PC-9 (cell line): ENCODE results near the gene GCNA.

Source experiments
- CTCF ChIP-seq: fragments of 200-600 bp; sonication (generic); conservative IDR thresholded peaks from 2 replicates; pipeline ENCODE4 v1.6.1; 2017; ENCODE audit warnings: mixed run types, antibody characterized with exemption, mild to moderate bottlenecking, moderate library complexity
- EZH2 ChIP-seq: fragments of 200-600 bp; sonication (generic); IDR thresholded peaks from 2 replicates; pipeline ENCODE4 v1.8.0; 2017; ENCODE audit warnings: antibody characterized with exemption, low read depth

DNA sequence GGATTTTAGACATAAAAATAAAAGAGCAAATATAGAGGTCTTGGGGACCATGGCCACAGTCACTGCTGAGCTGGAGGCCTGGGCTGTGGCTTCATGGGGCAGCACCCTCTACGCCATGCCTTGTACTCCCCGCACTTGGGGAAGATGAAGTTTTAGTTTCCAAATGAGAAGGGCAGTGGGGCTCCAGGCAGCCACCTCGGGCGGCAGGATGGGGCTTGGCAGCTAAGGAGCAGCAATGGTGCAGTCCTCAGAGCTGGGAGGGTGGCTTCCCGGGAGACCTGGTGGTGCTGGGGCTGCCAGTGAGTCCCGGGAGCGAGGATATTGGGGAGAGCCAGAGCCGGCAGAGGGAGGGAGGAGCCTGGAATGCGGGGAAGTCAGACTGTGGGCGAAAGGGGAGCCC, 37.7 kb downstream of the GCNA start:
- TF ChIP-seq EZH2 (no peak), CTCF (no peak)
